ENCODE results near the gene GPX4.

DNA sequence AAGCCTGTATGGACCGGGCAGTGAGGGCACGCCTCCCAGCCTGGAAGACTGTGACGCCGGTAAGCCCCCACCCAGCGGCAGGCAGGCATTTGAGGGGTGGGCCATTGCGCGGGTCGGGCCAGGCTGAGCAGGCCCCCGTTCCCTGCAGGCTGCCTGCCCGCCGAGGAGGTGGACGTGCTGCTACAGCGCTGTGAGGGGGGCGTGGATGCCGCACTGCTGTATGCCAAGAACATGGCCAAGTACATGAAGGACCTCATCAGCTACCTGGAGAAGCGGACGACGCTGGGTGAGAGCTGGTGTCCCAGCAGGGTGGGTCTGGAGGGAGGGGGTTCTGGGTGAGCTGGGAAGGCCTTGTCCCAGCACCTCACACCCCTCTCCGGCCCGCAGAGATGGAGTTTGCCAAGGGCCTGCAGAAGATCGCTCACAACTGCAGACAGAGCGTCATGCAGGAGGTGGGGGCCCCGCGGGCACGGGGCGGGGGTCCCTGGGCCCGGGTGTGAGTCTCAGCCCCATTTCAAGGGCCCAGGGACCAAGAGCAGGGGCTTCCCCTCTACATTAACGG, 29.8 kb upstream of the GPX4 start:
- TF ChIP-seq, protein P1, sequence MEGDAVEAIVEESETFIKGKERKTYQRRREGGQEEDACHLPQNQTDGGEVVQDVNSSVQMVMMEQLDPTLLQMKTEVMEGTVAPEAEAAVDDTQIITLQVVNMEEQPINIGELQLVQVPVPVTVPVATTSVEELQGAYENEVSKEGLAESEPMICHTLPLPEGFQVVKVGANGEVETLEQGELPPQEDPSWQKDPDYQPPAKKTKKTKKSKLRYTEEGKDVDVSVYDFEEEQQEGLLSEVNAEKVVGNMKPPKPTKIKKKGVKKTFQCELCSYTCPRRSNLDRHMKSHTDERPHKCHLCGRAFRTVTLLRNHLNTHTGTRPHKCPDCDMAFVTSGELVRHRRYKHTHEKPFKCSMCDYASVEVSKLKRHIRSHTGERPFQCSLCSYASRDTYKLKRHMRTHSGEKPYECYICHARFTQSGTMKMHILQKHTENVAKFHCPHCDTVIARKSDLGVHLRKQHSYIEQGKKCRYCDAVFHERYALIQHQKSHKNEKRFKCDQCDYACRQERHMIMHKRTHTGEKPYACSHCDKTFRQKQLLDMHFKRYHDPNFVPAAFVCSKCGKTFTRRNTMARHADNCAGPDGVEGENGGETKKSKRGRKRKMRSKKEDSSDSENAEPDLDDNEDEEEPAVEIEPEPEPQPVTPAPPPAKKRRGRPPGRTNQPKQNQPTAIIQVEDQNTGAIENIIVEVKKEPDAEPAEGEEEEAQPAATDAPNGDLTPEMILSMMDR (conservative IDR thresholded peaks at IDR 0.05; ENCODE audit: low read length): no peak
- TF ChIP-seq EZH2phosphoT487 (IDR thresholded peaks at IDR 0.05; ENCODE audit: borderline replicate concordance): no peak
